Fibroblast of skin of left quadriceps (primary cell): ENCODE data around the gene IL17RE.
"Not testable (repeated sequence)": the region's sequence is repeated elsewhere in the genome, so short reads cannot be mapped to it uniquely, and the experiment has no call there.

Experiments used
- DNase-seq, 2 experiments: peaks; one replicate each; pipeline ENCODE4 v3.0.0-alpha.2; 2013; ENCODE audit warnings: low read depth in 2 of 2

IL17RE gene

GRCh38 chr3:9879830-9880549 lies 22.7 kb upstream of the IL17RE start, which contains the start of gene CIDEC:
Gene CIDEC, minus strand, starts transcription at chr3:9880253. Its CDS starts 1,767 bp downstream, at chr3:9878486.
- no peak for DNase-seq

- no peak for DNase-seq
These were observed 21.2 kb upstream of the IL17RE start for GRCh38 chr3:9881441-9881840.

GRCh38 chr3:9883706-9884554 lies 18.7 kb upstream of the IL17RE start:
- DNase-seq = no peak

- DNase-seq = peak; percentile 50 to 57
These were observed 18.0 kb upstream of the IL17RE start for GRCh38 chr3:9884555-9885165.

- DNase-seq = no peak
These were observed 16.3 kb upstream of the IL17RE start for GRCh38 chr3:9886328-9886727.

- DNase-seq = no peak
These were observed 15.2 kb upstream of the IL17RE start for GRCh38 chr3:9887480-9887879.

- DNase-seq = no peak
These were observed 14.1 kb upstream of the IL17RE start for GRCh38 chr3:9888540-9888939.

GRCh38 chr3:9889405-9889804 lies 13.2 kb upstream of the IL17RE start:
- no peak for DNase-seq

GRCh38 chr3:9890249-9891071 lies 12.2 kb upstream of the IL17RE start, which contains the start of gene JAGN1:
Gene JAGN1, plus strand, starts transcription at chr3:9890610. Its CDS starts 113 bp downstream, at chr3:9890723.
- peak; percentile 75 to 78 for DNase-seq

- no peak for DNase-seq
These were observed 11.5 kb upstream of the IL17RE start for GRCh38 chr3:9891072-9891622.

GRCh38 chr3:9893739-9894138 lies 8.9 kb upstream of the IL17RE start:
- no peak for DNase-seq

GRCh38 chr3:9895715-9896114 lies 6.9 kb upstream of the IL17RE start:
- DNase-seq = not testable (repeated sequence)

GRCh38 chr3:9896755-9897407 lies 5.8 kb upstream of the IL17RE start:
- not testable (repeated sequence) for DNase-seq

- no peak for DNase-seq
These were observed 5.0 kb upstream of the IL17RE start for GRCh38 chr3:9897408-9898372.

- DNase-seq = no peak
These were observed 4.0 kb upstream of the IL17RE start for GRCh38 chr3:9898467-9899241.

GRCh38 chr3:9899289-9899791 lies 3.3 kb upstream of the IL17RE start:
- no peak for DNase-seq

GRCh38 chr3:9900965-9901415 lies 1.7 kb upstream of the IL17RE start:
- DNase-seq = not testable (repeated sequence)

GRCh38 chr3:9901967-9902366 lies 681 bp upstream of the IL17RE start:
- no peak for DNase-seq
